ENCODE results near the gene MSL2. TPM values are rescaled to one million over a fixed set of nuclear protein-coding genes. Genes with fewer than 3 reads are reported as not detected.
"Not testable (repeated sequence)": the region's sequence is repeated elsewhere in the genome, so short reads cannot be mapped to it uniquely, and the experiment has no call there.

The MSL2 gene
- total RNA-seq, 1 donor from 2014 or later = 7.4 TPM

GRCh38 chr3:136141291-136141785, 54.8 kb downstream of the MSL2 start:
- DNase-seq (ENCODE audit: low read depth) (peak; percentile 71), FAIRE-seq (no peak)
- TF ChIP-seq CTCF (IDR thresholded peaks at IDR 0.05; ENCODE audit: insufficient read depth, low read length, severe bottlenecking) = no peak
- Histone ChIP-seq H3K27me3 (ENCODE audit: control insufficient read depth, insufficient read depth, low read length) (no peaks in the 10 kb centered on the region), H3K4me3 (ENCODE audit: low read depth, low read length) (no peak overlapping the region), H3K36me3 (ENCODE audit: control insufficient read depth, insufficient read depth, low read length) (peaks cover 2% of the 10 kb centered on the region)

GRCh38 chr3:136136454-136136853, 59.7 kb downstream of the MSL2 start:
- DNase-seq (ENCODE audit: low read depth) (no peak), FAIRE-seq (no peak)
- no peaks in the 10 kb centered on the region for H3K27me3 ChIP-seq (ENCODE audit: control insufficient read depth, insufficient read depth, low read length)
- H3K4me3 ChIP-seq (ENCODE audit: low read depth, low read length) = no peak overlapping the region
- TF ChIP-seq CTCF (IDR thresholded peaks at IDR 0.05; ENCODE audit: insufficient read depth, low read length, severe bottlenecking) = no peak
- no peaks in the 10 kb centered on the region for H3K36me3 ChIP-seq (ENCODE audit: control insufficient read depth, insufficient read depth, low read length)

- no peaks in the 10 kb centered on the region for H3K36me3 ChIP-seq (ENCODE audit: control insufficient read depth, insufficient read depth, low read length)
- no peak for FAIRE-seq
- no peak for DNase-seq (ENCODE audit: low read depth)
- H3K27me3 ChIP-seq (ENCODE audit: control insufficient read depth, insufficient read depth, low read length) = no peaks in the 10 kb centered on the region
- TF ChIP-seq CTCF (IDR thresholded peaks at IDR 0.05; ENCODE audit: insufficient read depth, low read length, severe bottlenecking) = no peak
- no peak overlapping the region for H3K4me3 ChIP-seq (ENCODE audit: low read depth, low read length)
These were observed 60.9 kb downstream of the MSL2 start for GRCh38 chr3:136135039-136135802.

- TF ChIP-seq CTCF (IDR thresholded peaks at IDR 0.05; ENCODE audit: insufficient read depth, low read length, severe bottlenecking) = no peak
- H3K4me3 ChIP-seq (ENCODE audit: low read depth, low read length) = no peak overlapping the region
- no peaks in the 10 kb centered on the region for H3K27me3 ChIP-seq (ENCODE audit: control insufficient read depth, insufficient read depth, low read length)
- FAIRE-seq = no peak
- no peaks in the 10 kb centered on the region for H3K36me3 ChIP-seq (ENCODE audit: control insufficient read depth, insufficient read depth, low read length)
- DNase-seq (ENCODE audit: low read depth) = no peak
These were observed 62.0 kb downstream of the MSL2 start for GRCh38 chr3:136134091-136134490.

GRCh38 chr3:136131647-136132046, 64.5 kb downstream of the MSL2 start:
- DNase-seq (ENCODE audit: low read depth); H3K36me3 ChIP-seq (ENCODE audit: control insufficient read depth, insufficient read depth, low read length); H3K27me3 ChIP-seq (ENCODE audit: control insufficient read depth, insufficient read depth, low read length); H3K4me3 ChIP-seq (ENCODE audit: low read depth, low read length); FAIRE-seq: not testable (repeated sequence)

- FAIRE-seq (no peak), DNase-seq (ENCODE audit: low read depth) (peak; percentile 38)
- H3K27me3 ChIP-seq (ENCODE audit: control insufficient read depth, insufficient read depth, low read length) = no peaks in the 10 kb centered on the region
- H3K4me3 ChIP-seq (ENCODE audit: low read depth, low read length) = no peak overlapping the region
- H3K36me3 ChIP-seq (ENCODE audit: control insufficient read depth, insufficient read depth, low read length) = no peaks in the 10 kb centered on the region
- no peak for TF ChIP-seq CTCF (IDR thresholded peaks at IDR 0.05; ENCODE audit: insufficient read depth, low read length, severe bottlenecking)
These were observed 74.1 kb downstream of the MSL2 start for GRCh38 chr3:136122006-136122405.
